Eye (tissue), 1 donor: ENCODE results near the gene RRN3.
"Not testable (repeated sequence)": the region's sequence is repeated elsewhere in the genome, so short reads cannot be mapped to it uniquely, and the experiment has no call there.

Source experiments
- DNase-seq: peaks from one replicate; pipeline ENCODE4 v3.0.0-alpha.2; 2015

Gene RRN3

DNA sequence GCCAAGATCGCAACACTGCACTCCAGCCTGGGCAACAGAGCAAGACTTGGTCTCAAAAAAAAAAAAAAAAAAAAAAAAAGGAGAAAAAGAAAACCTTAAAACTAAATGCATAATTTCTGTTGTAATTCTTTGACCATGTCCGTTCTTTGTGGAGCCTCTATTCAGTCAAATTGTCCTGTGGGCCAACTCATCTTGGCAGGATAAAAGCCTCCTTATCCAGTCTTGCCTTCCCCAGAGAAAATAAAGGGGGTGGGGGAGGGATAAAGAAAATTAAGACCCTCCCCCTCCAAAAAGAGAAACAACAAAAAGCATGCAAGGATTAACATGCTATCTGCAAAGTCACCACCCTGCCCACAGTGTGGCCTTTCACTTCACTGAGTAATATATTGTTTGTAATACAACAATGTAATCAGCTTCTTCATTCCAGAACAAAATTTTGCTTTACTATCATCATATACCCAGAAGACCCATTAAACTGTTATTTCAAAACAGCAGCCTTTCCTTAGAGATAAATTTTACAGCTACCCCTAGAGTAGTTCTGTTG lies 5.4 kb upstream of the RRN3 start:
- not testable (repeated sequence) for DNase-seq

GRCh38 chr16:15096583-15096972 lies 2.5 kb upstream of the RRN3 start:
- DNase-seq, result not testable (repeated sequence)

- not testable (repeated sequence) for DNase-seq
Measured at GRCh38 chr16:15093571-15093954, 509 bp downstream of the RRN3 start.

DNA sequence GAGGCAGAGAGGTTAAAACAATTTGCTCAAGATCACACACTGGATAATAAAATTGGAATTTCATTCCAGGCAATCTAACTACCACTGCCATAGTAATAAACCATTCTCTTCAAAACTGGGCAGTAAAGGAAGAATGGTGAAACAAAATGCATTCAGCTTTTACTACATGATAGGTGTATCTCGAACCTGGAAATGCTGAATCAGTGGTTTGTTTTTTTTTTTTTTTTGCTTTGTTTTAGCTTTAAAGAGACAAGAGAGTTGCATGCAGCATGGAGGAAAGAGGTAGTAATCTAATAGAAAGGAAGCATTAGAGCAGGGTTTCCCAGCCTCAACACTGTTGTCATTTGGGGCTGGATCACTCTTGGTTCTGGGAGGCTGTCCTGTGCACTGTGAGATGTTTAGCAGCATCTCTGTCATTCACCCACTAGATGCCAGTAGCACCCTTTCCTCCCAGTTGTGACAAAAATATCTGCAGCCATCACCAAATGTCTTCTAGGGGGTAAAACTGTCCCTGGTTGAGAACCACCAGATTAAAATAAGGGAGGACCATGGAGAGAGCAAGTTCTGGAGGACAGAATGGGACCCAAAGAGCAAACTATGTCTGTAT lies 3.3 kb downstream of the RRN3 start:
- DNase-seq, result not testable (repeated sequence)

GRCh38 chr16:15082788-15083187 lies 11.3 kb downstream of the RRN3 start:
- DNase-seq, result not testable (repeated sequence)

GRCh38 chr16:15080883-15081282 lies 13.2 kb downstream of the RRN3 start:
- DNase-seq, result not testable (repeated sequence)

- DNase-seq, result not testable (repeated sequence)
Measured at GRCh38 chr16:15076161-15076560, 17.9 kb downstream of the RRN3 start.

DNA sequence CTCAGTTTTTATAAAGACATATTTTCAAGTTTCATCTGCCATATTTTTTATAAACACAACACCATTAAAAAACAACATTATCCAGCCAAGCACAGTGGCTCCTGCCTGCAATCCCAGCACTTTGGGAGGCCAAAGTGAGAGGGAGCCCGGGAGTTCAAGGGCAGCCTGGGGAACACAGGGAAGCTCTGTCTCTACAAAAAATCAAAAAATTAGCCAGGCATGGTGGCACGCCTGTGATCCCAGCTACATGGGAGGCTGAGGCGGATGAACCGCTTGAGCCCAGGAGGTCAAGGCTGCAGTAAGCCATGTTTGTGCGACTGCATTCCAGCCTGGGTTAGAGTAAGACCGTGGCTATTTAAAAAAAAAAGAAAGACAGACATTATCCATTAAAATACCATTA lies 21.0 kb downstream of the RRN3 start:
- DNase-seq, result no peak

- not testable (repeated sequence) for DNase-seq
Measured at GRCh38 chr16:15071916-15072769, 21.9 kb downstream of the RRN3 start.

DNA sequence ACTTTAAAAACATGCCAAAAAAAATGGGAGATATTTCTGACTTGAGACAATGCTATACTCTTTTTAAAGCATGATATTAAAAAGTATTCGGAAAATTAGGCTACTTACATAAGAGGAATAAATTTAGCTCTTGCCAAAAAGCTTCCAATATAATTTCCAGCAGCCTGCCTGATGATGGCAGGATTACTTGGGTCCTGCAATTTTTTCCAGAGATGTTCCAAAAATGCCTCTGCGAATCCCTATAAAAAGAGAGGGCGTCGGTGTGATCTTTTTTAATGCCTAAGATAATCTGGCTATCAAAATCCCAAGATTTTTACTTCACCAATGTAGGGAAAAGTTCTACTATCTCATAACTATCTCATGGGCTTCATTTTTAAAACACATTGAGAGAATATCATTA lies 23.1 kb downstream of the RRN3 start:
- DNase-seq, result not testable (repeated sequence)

- DNase-seq, result not testable (repeated sequence)
Measured at GRCh38 chr16:15066690-15067089, 27.4 kb downstream of the RRN3 start.

DNA sequence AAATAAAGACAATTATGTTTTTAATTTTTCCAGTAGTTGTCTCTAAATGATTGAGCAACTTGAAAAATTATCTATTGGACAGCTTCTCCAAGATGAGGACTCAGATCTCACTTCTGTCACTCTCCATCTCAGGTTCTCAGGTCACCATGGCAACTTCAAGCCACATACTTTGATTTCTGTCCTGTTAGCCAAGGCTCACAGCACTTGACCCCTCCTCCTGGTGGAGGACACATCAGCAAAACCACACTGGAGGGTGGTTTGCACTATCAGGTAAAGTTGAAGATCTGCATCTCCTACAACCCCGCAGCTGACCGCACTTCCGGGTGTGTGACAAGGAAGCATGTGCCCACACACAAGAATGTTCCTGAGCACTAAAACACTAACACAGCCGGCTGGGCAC lies 28.1 kb downstream of the RRN3 start:
- not testable (repeated sequence) for DNase-seq

- not testable (repeated sequence) for DNase-seq
Measured at GRCh38 chr16:15062085-15062810, 31.8 kb downstream of the RRN3 start.

DNA sequence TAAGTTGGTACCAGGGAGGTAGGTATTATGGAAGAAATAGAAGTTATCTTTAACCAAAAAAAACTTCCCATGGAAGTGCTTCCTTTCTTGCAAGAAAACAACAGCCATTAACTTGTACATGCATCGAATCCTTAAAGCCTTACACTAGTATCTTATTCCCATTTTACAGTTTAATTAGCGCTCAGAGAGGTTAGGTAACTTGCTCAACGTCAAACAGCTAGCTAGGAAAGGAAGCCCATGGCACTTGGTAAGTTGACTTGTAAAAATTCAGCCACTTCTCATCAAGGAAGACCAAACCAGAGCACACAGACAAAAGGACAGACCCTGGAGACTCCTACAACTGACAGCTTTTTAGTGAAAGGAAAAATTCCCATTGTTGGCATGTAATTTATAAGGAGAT lies 34.7 kb downstream of the RRN3 start:
- no peak for DNase-seq

DNA sequence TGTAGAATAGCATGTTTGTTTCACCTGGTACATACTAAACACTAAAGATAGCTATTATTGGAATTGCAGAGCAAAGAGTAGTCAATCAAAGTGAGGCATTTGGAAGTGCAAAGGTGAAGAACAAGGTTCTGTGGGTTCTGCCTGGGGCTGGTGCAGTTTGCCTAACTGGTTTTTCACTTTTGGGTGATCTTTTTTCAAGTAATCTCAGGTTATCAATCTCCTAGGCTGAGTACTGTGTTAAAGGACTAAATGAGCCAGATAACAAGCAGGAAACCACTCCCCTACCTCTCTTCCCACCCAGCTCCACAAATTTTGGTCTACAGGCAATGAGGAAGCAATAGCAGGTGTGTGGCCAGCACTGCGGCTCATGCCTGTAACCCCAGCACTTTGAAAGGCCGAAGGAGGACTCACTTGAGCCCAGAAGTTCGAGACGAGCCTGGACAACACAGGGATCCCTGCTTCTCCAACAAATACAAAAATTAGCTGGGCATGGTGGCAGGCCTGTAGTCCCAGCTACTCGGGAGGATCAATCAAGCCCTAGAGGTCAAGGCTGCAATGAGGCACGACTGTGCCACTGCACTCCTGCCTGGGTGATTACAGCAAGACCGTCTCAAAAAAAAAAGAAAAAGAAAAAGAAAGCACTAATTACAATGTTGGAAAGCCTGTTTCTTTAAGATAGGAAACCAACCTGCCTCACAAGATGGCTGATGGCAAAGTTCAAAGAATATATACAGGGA lies 36.2 kb downstream of the RRN3 start:
- DNase-seq, result no peak

GRCh38 chr16:15055141-15056053 lies 38.7 kb downstream of the RRN3 start:
- peak; percentile 79 for DNase-seq

DNA sequence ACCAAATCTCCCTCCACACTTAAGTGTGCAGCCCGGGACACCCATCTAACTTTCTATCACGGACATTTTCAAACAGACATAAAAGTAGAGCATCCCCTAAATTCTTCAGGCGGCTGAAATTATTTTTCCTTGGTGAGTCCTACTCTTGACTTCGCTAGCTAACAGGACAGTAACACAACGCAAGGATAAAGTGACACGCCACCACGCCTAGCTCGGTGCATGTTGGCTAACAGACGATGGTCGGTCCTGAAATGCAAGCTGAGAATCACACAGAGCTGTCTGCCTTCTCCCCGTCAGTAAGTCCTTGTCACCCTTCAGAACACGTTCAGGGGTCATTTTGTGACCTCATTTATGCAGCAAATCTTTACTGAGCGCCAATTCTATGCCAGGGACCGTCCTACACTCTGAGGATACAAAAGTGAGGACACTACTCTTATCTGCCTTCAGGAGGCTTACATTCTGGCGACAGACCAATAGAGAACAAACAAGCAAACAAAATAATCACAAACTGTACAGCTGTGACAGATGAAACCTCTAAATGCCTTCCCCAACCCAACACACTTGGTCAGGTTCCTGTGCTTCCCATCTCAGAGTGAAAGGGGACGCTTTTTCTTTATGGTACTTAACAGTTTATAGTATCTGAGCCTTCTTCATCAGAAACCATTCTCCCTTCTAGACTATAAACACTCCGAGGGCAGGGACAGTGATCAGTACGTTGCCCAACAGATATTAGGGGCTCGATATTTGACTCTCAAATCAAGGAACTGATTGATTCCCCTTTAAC lies 39.5 kb downstream of the RRN3 start:
- DNase-seq, result no peak

DNA sequence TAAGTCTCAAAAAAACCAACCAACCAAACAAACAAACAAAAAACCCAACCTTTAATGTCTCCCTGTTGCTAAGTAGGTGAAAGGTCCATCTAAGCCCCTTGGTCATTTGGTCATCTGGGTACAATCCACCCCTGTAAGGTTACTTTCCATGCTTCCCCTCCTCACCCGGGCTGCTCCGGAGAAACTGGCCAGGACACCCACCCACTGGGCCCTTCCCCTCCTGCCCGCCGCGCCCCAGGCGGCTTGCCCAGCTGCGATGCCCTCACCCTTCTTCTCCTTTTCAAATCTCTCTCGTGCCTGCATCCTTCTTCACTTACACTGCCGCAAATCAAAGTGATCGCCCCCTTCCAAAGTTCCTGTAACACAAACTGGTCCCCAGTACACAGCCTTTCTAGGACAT lies 40.2 kb downstream of the RRN3 start:
- DNase-seq, result no peak

- no peak for DNase-seq
Measured at GRCh38 chr16:15052747-15053476, 41.2 kb downstream of the RRN3 start.

DNA sequence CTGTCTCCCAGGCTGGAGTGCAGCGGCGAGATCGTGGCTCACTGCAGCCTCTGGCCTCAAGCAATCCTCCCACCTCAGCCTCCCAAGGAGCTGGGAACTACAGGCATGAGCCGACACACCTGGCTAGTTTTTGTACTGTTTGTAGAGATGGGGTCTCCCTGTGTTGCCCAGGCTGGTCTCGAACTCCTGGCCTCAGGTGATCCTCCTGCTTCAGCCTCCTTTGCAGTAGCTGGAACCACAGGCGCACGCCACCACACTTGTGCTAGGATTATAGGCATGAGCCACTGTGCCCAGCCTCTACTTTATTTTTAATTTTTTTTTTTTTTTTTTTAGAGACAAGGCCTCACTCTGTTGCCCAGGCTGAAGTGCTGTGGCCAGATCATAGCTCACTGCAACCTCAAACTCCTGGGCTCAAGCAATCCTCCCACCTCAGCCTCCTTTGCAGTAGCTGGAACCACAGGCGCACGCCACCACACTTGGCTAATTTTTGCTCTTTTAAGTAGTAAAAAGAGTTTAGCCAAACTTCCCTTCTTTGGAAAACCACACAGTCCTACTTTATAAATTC lies 42.6 kb downstream of the RRN3 start:
- no peak for DNase-seq
